ENCODE data around the gene NEB.
"Not testable (repeated sequence)": the region's sequence is repeated elsewhere in the genome, so short reads cannot be mapped to it uniquely, and the experiment has no call there.

Gene NEB

GRCh38 chr2:151761193-151761592, 26.9 kb upstream of the NEB start:
- no peak for DNase-seq (ENCODE audit: low spot score)

GRCh38 chr2:151760139-151760650, 25.9 kb upstream of the NEB start:
- DNase-seq (ENCODE audit: low spot score), result no peak

- no peak for DNase-seq (ENCODE audit: low spot score)
Measured at GRCh38 chr2:151758744-151759143, 24.5 kb upstream of the NEB start.

- DNase-seq (ENCODE audit: low spot score), result no peak
Measured at GRCh38 chr2:151757861-151758260, 23.6 kb upstream of the NEB start.

- no peak for DNase-seq (ENCODE audit: low spot score)
Measured at GRCh38 chr2:151756820-151757219, 22.5 kb upstream of the NEB start.

GRCh38 chr2:151754253-151754897, 20.1 kb upstream of the NEB start:
- no peak for DNase-seq (ENCODE audit: low spot score)

- DNase-seq (ENCODE audit: low spot score), result no peak
Measured at GRCh38 chr2:151753540-151753939, 19.3 kb upstream of the NEB start.

- DNase-seq (ENCODE audit: low spot score), result not testable (repeated sequence)
Measured at GRCh38 chr2:151745261-151745660, 11.0 kb upstream of the NEB start.

- DNase-seq (ENCODE audit: low spot score), result no peak
Measured at GRCh38 chr2:151730262-151730975, 3.9 kb downstream of the NEB start.

GRCh38 chr2:151729837-151730236, 4.4 kb downstream of the NEB start:
- DNase-seq (ENCODE audit: low spot score), result no peak

GRCh38 chr2:151729415-151729811, 4.9 kb downstream of the NEB start:
- DNase-seq (ENCODE audit: low spot score), result no peak

GRCh38 chr2:151728804-151729414, 5.4 kb downstream of the NEB start:
- DNase-seq (ENCODE audit: low spot score), result no peak

GRCh38 chr2:151727593-151728552, 6.4 kb downstream of the NEB start:
- no peak for DNase-seq (ENCODE audit: low spot score)

- no peak for DNase-seq (ENCODE audit: low spot score)
Measured at GRCh38 chr2:151721161-151721560, 13.1 kb downstream of the NEB start.

GRCh38 chr2:151720521-151720920, 13.8 kb downstream of the NEB start:
- DNase-seq (ENCODE audit: low spot score), result no peak

- DNase-seq (ENCODE audit: low spot score), result no peak
Measured at GRCh38 chr2:151718796-151719195, 15.5 kb downstream of the NEB start.

- DNase-seq (ENCODE audit: low spot score), result no peak
Measured at GRCh38 chr2:151718247-151718646, 16.0 kb downstream of the NEB start.

- no peak for DNase-seq (ENCODE audit: low spot score)
Measured at GRCh38 chr2:151716721-151717120, 17.6 kb downstream of the NEB start.

- no peak for DNase-seq (ENCODE audit: low spot score)
Measured at GRCh38 chr2:151713291-151713903, 20.9 kb downstream of the NEB start.

- no peak for DNase-seq (ENCODE audit: low spot score)
Measured at GRCh38 chr2:151711025-151711424, 23.3 kb downstream of the NEB start.

GRCh38 chr2:151708788-151709187, 25.5 kb downstream of the NEB start:
- no peak for DNase-seq (ENCODE audit: low spot score)

- no peak for DNase-seq (ENCODE audit: low spot score)
Measured at GRCh38 chr2:151707857-151708256, 26.4 kb downstream of the NEB start.

Data from CD4-positive, alpha-beta T cell treated with Interleukin-6 at 100 ng/mL for 8 hours (primary cell).